Heart right ventricle (tissue), 16 donors: Measurements from ENCODE around the gene NLGN2. TPM values are rescaled to one million over a fixed set of nuclear protein-coding genes. Genes with fewer than 3 reads are reported as not detected.

Source experiments
- ATAC-seq, 8 donors: fragments of 200-7000 bp; cut with Tn5 transposase; one replicate each; pipeline ENCODE4 v1.9.1; 2020; ENCODE audit warnings: mild to moderate bottlenecking in 8 of 8, moderate library complexity in 8 of 8, moderate number of reproducible peaks in 1 of 8
- DNase-seq, 2 donors: peaks; one replicate each; pipeline ENCODE4 v3.0.0-alpha.2; 2020
- H3K27ac ChIP-seq, 10 donors: fragments of 200-600 bp; sonication (generic) in 2 of 10; one replicate each; pipeline versions ENCODE4 v1.5.0 to v1.8.0; 2020 to 2022; ENCODE audit warnings: mild to moderate bottlenecking in 3 of 10
- H3K27me3 ChIP-seq, 7 donors: fragments of 200-600 bp; one replicate each; pipeline ENCODE4 v1.8.0; 2021 to 2022; ENCODE audit warnings: mild to moderate bottlenecking in 2 of 7
- H3K36me3 ChIP-seq, 9 donors: fragments of 200-600 bp; sonication (generic) in 1 of 9; one replicate each; pipeline versions ENCODE4 v1.5.0 to v1.8.0; 2020 to 2022; ENCODE audit warnings: mild to moderate bottlenecking in 2 of 9
- H3K4me1 ChIP-seq, 9 donors: fragments of 200-600 bp; sonication (generic) in 1 of 9; one replicate each; pipeline versions ENCODE4 v1.5.0 to v1.8.0; 2020 to 2022; ENCODE audit warnings: mild to moderate bottlenecking in 4 of 9
- H3K4me3 ChIP-seq, 10 donors: fragments of 200-600 bp; sonication (generic) in 2 of 10; one replicate each; pipeline versions ENCODE4 v1.5.0 to v1.8.0; 2020 to 2022; ENCODE audit warnings: mild to moderate bottlenecking in 7 of 10, moderate library complexity in 2 of 10
- H3K9me3 ChIP-seq, 11 donors: fragments of 200-600 bp in 10 of 11; sonication (generic) in 2 of 11; one replicate each; pipeline versions ENCODE4 v1.5.0 to v1.8.0; 2013 to 2022; ENCODE audit warnings: mild to moderate bottlenecking in 2 of 11, control low read depth in 1 of 11, moderate library complexity in 1 of 11
- CTCF ChIP-seq, 9 donors: fragments of 200-600 bp; sonication (generic) in 2 of 9; IDR thresholded peaks; one replicate each; pipeline versions ENCODE4 v1.5.0 to v1.8.0; 2021 to 2022; ENCODE audit warnings: antibody characterized with exemption in 9 of 9, mild to moderate bottlenecking in 5 of 9, moderate library complexity in 1 of 9
- WGBS, 2 donors: extraction: QIAGEN DNeasy Blood & Tissue Kit; methylation state at CpG; one replicate each; pipeline ENCODE4 v1.1.7; 2013; ENCODE audit warnings: inconsistent platforms in 1 of 2; 5-methylcytosine and 5-hydroxymethylcytosine counted together
- intact Hi-C, 10 donors: fragments of 100-400 bp; cut with DNase I; formaldehyde crosslinking; loops; one replicate each; pipeline versions ENCODE4 v1.11.1 to v1.14.2; 2022
- polyA plus RNA-seq, 2 donors: library from polyadenylated mRNA; stranded (reverse); fragments of 200-250 nt; gene quantifications; one replicate each; pipeline ENCODE4 v1.2.3, GENCODE V29; 2013
- total RNA-seq, 10 donors: library from RNA; stranded (reverse); fragmentation: NEBNext Ultra II Directional in 3 of 10; extraction: Animal tissue kit (Norgen Biotek cat#: 25700) in 3 of 10; gene quantifications; one replicate each; pipeline versions ENCODE4 v1.2.1 to v1.2.4, GENCODE V29; 2021 to 2023
- donor health status: Arrhythmogenic right ventricular cardiomyopathy.
- donor health status: ischemic (EF 13 %, LVEDD 7.1; RV severe dilation, severe dysfunction).
- donor health status: healthy with polysubstance abuse.
- donor health status: DM: no; HTN: yes; CAD: no.
- donor health status: DM: no; HTN: no; CAD: no.
- donor health status: ischemic (EF 25% LVEDD 6.9; RV normal size, moderate dysfunction).
- donor health status: ischemic (EF 25% LVEDD 5.7; RV mildly dilated, moderate dysfunction).
- donor health status: healthy.
- donor health status: DM: yes; HTN: yes; CAD: no.
- donor health status: Ischemic cardiomyopathy.
- donor health status: ischemic (EF 35%, LVEDD 5.7; RV mildly dilated, moderate dysfunction).
- donor health status: nonischemic (EF 11% LVEDD 7.7; RV severe dilation, severe dysfunction).
- donor health status: DM: yes; HTN: yes; CAD: no.
- donor health status: PGD.
- donor health status: ischemic (EF 29% LVEDD 5.4; RV normal size, mild dysfunction).
- donor health status: nonischemic (EF 23%, LVEDD 6.1; RV moderate dilation, normal function).

Gene NLGN2
- total and polyA plus RNA-seq, 12 donors: 3.6 to 15.8 (median 7.1) TPM

GRCh38 chr17:7406235-7406825, 1.3 kb upstream of the NLGN2 start:
- 64 to 68% methylated on average over 12 of the region's 12 CpGs for WGBS, 2 donors
- intact Hi-C loops: no loop called here
- H3K4me1 ChIP-seq: peaks cover 13 to 28% (median 19%) of the 10 kb centered on the region in 9 donors
- no peak for TF ChIP-seq CTCF (IDR thresholded peaks at IDR 0.05)
- peaks cover 0 to 15% (median 0%) of the 10 kb centered on the region in 9 donors for H3K36me3 ChIP-seq
- ATAC-seq (no peak), DNase-seq (no peak)
- peak overlapping the region in 1 of 10 donors; percentile 94 for H3K27ac ChIP-seq
- peak overlapping the region in 2 of 10 donors; percentile 66 to 68 for H3K4me3 ChIP-seq
- no peaks in the 10 kb centered on the region for H3K9me3 ChIP-seq
- H3K27me3 ChIP-seq: peaks cover 0 to 17% (median 0%) of the 10 kb centered on the region in 7 donors

DNA sequence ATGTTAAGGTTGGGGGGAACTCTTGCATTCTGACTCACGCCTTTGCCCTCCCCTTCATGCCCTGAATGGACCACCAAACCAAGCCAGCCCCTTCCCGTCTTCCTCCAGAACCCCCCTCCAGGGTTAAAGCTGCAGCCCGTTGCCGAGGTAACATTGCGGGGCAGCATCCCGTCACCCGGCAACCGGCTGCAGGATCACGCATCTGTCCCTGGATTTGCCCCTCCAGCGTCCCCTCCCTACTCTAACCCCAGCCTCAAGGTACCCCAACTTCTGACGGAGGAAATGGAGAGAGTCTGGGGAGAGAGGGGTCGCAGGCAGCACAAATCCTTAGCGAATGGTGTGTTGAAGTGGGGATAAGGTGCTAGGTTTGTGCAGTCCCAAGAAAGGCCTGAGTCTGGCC, 563 bp upstream of the NLGN2 start:
- ATAC-seq (no peak), DNase-seq (no peak)
- 84 to 88% methylated on average over 13 of the region's 13 CpGs for WGBS, 2 donors
- H3K4me3 ChIP-seq: no peak overlapping the region
- no peaks in the 10 kb centered on the region for H3K9me3 ChIP-seq
- H3K27ac ChIP-seq: no peak overlapping the region
- H3K36me3 ChIP-seq: peaks cover 0 to 13% (median 0%) of the 10 kb centered on the region in 9 donors
- peaks cover 0 to 17% (median 0%) of the 10 kb centered on the region in 7 donors for H3K27me3 ChIP-seq
- TF ChIP-seq CTCF (IDR thresholded peaks at IDR 0.05): no peak
- peaks cover 12 to 25% (median 18%) of the 10 kb centered on the region in 9 donors for H3K4me1 ChIP-seq
- intact Hi-C loops: no loop called here

GRCh38 chr17:7408252-7408727, 645 bp downstream of the NLGN2 start:
- peaks cover 0 to 13% (median 7%) of the 10 kb centered on the region in 9 donors for H3K4me1 ChIP-seq
- H3K36me3 ChIP-seq: peaks cover 0 to 11% (median 0%) of the 10 kb centered on the region in 9 donors
- TF ChIP-seq CTCF (IDR thresholded peaks at IDR 0.05): no peak
- 59 to 71% methylated on average over 42 to 58 of the region's 58 CpGs for WGBS, 2 donors
- ATAC-seq (no peak), DNase-seq (no peak)
- intact Hi-C loops: no loop called here
- H3K27ac ChIP-seq: no peak overlapping the region
- no peaks in the 10 kb centered on the region for H3K9me3 ChIP-seq
- no peak overlapping the region for H3K4me3 ChIP-seq
- peaks cover 0 to 17% (median 0%) of the 10 kb centered on the region in 7 donors for H3K27me3 ChIP-seq

- DNase-seq (no peak), ATAC-seq (no peak)
- Histone ChIP-seq H3K27ac (no peak overlapping the region), H3K4me3 (no peak overlapping the region), H3K9me3 (no peaks in the 10 kb centered on the region), H3K36me3 (peaks cover 0 to 11% (median 0%) of the 10 kb centered on the region in 9 donors), H3K4me1 (peaks cover 0 to 12% (median 6%) of the 10 kb centered on the region in 9 donors), H3K27me3 (peaks cover 0 to 17% (median 0%) of the 10 kb centered on the region in 7 donors)
- WGBS, 2 donors: 75 to 85% methylated on average over 6 of the region's 6 CpGs
- no peak for TF ChIP-seq CTCF (IDR thresholded peaks at IDR 0.05)
- intact Hi-C loops: no loop called here
Measured at GRCh38 chr17:7408863-7409262, 1.2 kb downstream of the NLGN2 start.
